A673 (cell line): ENCODE results near the gene PCP2. TPM values are rescaled to one million over a fixed set of nuclear protein-coding genes. Genes with fewer than 3 reads are reported as not detected.

Experiments used
- BruUV-seq: library from RNA; stranded (reverse); fragments of 400-500 nt; replicated peaks from 2 replicates; lab custom pipeline; 2021; lab: Mats Ljungman, UMichigan
- CTCF ChIA-PET: fragments of 300-600 bp; sonication (Branson Sonifier 250); formaldehyde crosslinking; loops from one replicate; lab custom pipeline; 2022; ENCODE audit warnings: antibody characterized with exemption; lab: Charles Lee
- POLR2A ChIA-PET: fragments of 300-600 bp; sonication (Branson Sonifier 250); formaldehyde crosslinking; loops from one replicate; lab custom pipeline; 2022; ENCODE audit warnings: antibody characterized with exemption; ENCODE audit not compliant: low non-redundant PET; lab: Charles Lee
- DNase-seq: peaks from one replicate; pipeline ENCODE4 v3.0.0-alpha.2; 2015; ENCODE audit warnings: low spot score
- H3K27ac ChIP-seq: fragments of 200-600 bp; sonication (generic); 2 replicates; pipeline ENCODE4 v1.5.1; 2016; ENCODE audit warnings: mixed run types, low read depth, mild to moderate bottlenecking, mixed read lengths, antibody characterized with exemption, low read length; ENCODE audit not compliant: poor library complexity, severe bottlenecking
- H3K27me3 ChIP-seq: fragments of 200-600 bp; sonication (generic); replicated peaks from 2 replicates; pipeline ENCODE4 v1.6.1; 2017; ENCODE audit warnings: mixed run types, low read depth, mild to moderate bottlenecking, mixed read lengths, antibody characterized with exemption, low read length; ENCODE audit not compliant: insufficient read depth, poor library complexity
- H3K36me3 ChIP-seq: fragments of 200-600 bp; sonication (generic); 2 replicates; pipeline ENCODE4 v1.6.1; 2016; ENCODE audit warnings: mixed run types, mild to moderate bottlenecking, mixed read lengths, antibody characterized with exemption, low read length; ENCODE audit not compliant: insufficient read depth, poor library complexity, severe bottlenecking
- H3K4me1 ChIP-seq: fragments of 200-600 bp; sonication (generic); 2 replicates; pipeline ENCODE4 v1.6.1; 2017; ENCODE audit warnings: mixed run types, mild to moderate bottlenecking, mixed read lengths, antibody characterized with exemption, low read length; ENCODE audit not compliant: insufficient read depth, poor library complexity, severe bottlenecking
- H3K4me3 ChIP-seq: fragments of 200-600 bp; sonication (generic); 2 replicates; pipeline ENCODE4 v1.5.1; 2016; ENCODE audit warnings: low read depth, mixed run types, mild to moderate bottlenecking, mixed read lengths, low read length; ENCODE audit not compliant: poor library complexity, severe bottlenecking
- H3K9me3 ChIP-seq: fragments of 200-600 bp; sonication (generic); 2 replicates; pipeline ENCODE4 v1.6.1; 2016; ENCODE audit warnings: mixed run types, low read depth, mild to moderate bottlenecking, mixed read lengths, antibody characterized with exemption, low read length; ENCODE audit not compliant: poor library complexity, severe bottlenecking
- CTCF ChIP-seq: fragments of 300-800, 200-600 bp; sonication (generic); conservative IDR thresholded peaks from 2 replicates; pipeline ENCODE4 v1.5.1; 2017; ENCODE audit warnings: low read depth, mild to moderate bottlenecking, antibody characterized with exemption, low read length, moderate library complexity, mixed read lengths
- EZH2 ChIP-seq: fragments of 200-600 bp; sonication (generic); IDR thresholded peaks from 2 replicates; pipeline ENCODE4 v1.6.1; 2017; ENCODE audit warnings: borderline replicate concordance, low read depth, mild to moderate bottlenecking, mixed read lengths, antibody characterized with exemption, low read length; ENCODE audit not compliant: poor library complexity, severe bottlenecking
- intact Hi-C: fragments of 100-400 bp; cut with micrococcal nuclease; formaldehyde crosslinking; loops from one replicate; pipeline ENCODE4 v1.10.0; 2022; ENCODE audit not compliant: unreplicated experiment
- total RNA-seq: library from RNA; stranded (reverse); gene quantifications from 2 replicates; pipeline ENCODE4 v1.2.3, GENCODE V29; 2021

The PCP2 gene
- total RNA-seq, 1 experiment from 2014 or later: not detected

- no peak overlapping the region for H3K4me3 ChIP-seq
- intact Hi-C loops: no loop called here
- POLR2A ChIA-PET: no interaction called here
- CTCF ChIA-PET: no interaction called here
- H3K36me3 ChIP-seq: no peaks in the 10 kb centered on the region
- no peaks in the 10 kb centered on the region for H3K4me1 ChIP-seq
- TF ChIP-seq CTCF (no peak), EZH2 (no peak)
- H3K27ac ChIP-seq: no peak overlapping the region
- DNase-seq: no peak
- no peaks in the 10 kb centered on the region for H3K9me3 ChIP-seq
- H3K27me3 ChIP-seq: no peaks in the 10 kb centered on the region
- BruUV-seq: no TSS peak
Measured at GRCh38 chr19:7607212-7607873, 26.2 kb downstream of the PCP2 start.

DNA sequence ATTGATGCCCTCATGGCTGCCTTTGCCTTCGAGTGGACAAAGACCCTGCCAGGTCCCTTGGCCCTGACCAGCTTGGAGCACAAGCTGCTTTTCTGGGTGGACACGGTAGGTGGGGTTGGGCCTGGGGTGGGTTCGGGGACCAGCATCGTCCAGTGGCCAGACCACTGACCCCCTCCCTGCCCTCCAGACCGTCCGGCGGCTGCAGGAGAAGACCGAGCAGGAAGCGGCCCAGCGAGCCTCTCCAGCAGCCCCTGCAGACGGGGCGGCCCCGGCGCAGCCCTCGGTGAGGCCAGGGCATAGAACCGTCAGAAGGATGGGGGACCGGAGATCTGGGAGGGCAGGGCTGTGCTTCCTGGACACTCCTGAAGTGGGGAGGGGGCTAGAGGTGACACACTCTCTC, 27.2 kb downstream of the PCP2 start:
- no peaks in the 10 kb centered on the region for H3K27me3 ChIP-seq
- CTCF ChIA-PET: no interaction called here
- intact Hi-C loops: no loop called here
- no TSS peak for BruUV-seq
- H3K27ac ChIP-seq: no peak overlapping the region
- no peaks in the 10 kb centered on the region for H3K9me3 ChIP-seq
- TF ChIP-seq EZH2 (no peak), CTCF (no peak)
- no peak overlapping the region for H3K4me3 ChIP-seq
- no peak for DNase-seq
- no peaks in the 10 kb centered on the region for H3K36me3 ChIP-seq
- H3K4me1 ChIP-seq: no peaks in the 10 kb centered on the region
- POLR2A ChIA-PET: no interaction called here

DNA sequence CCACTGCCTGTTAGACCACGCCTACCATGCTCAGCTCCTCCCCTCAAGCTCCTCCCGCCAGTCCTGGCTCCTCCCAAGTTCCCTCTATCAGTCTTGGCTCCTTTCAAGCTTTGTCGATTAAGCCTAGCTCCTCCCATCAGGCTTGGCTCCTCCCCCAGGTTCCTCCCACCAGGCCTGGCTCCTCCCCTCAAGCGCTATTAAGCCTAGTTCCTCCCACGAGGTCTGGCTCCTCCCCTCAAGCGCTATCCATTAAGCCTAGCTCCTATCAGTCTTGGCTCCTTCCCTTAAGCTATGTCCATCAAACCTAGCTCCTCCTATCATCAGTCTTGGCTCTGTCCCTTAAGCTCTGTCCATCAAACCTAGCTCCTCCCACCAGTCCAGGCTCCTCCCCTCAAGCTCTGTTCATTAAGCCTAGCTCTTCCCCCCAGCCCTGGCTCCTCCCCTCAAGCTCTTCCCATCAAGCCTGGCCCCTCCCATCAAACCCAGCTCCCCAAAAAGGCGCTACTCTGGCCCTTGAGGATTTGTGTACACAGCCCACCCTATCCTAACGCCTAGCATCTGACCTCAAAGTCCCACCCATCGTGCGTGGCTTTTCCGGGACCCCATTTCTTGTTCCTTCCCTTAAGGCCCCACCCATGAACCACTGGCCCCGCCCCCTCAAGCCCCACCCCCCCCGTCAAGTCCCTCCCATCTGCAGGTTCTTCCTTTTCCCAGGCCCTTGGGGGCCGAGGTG, 27.9 kb downstream of the PCP2 start:
- BruUV-seq: no TSS peak
- Histone ChIP-seq H3K9me3 (no peaks in the 10 kb centered on the region), H3K4me1 (no peaks in the 10 kb centered on the region), H3K27ac (no peak overlapping the region), H3K27me3 (no peaks in the 10 kb centered on the region), H3K4me3 (no peak overlapping the region), H3K36me3 (no peaks in the 10 kb centered on the region)
- DNase-seq: peak; percentile 64
- TF ChIP-seq EZH2 (no peak), CTCF (no peak)
- intact Hi-C loops: no loop called here
- POLR2A ChIA-PET: no interaction called here
- CTCF ChIA-PET: interaction anchor here (0.6 kb wide), 1 partner anchor 75 kb away, joined by 3 read pairs; the partner anchor contains the start of gene TRAPPC5
